IPS DF 4.7 (cell line): Measurements from ENCODE around the gene CCR7.
"Not testable (repeated sequence)": the region's sequence is repeated elsewhere in the genome, so short reads cannot be mapped to it uniquely, and the experiment has no call there.

Source experiments
- DNase-seq: peaks from one replicate; pipeline ENCODE4 v3.0.0-alpha.2; 2013; ENCODE audit warnings: low spot score; ENCODE audit errors: extremely low read depth

Gene CCR7

DNA sequence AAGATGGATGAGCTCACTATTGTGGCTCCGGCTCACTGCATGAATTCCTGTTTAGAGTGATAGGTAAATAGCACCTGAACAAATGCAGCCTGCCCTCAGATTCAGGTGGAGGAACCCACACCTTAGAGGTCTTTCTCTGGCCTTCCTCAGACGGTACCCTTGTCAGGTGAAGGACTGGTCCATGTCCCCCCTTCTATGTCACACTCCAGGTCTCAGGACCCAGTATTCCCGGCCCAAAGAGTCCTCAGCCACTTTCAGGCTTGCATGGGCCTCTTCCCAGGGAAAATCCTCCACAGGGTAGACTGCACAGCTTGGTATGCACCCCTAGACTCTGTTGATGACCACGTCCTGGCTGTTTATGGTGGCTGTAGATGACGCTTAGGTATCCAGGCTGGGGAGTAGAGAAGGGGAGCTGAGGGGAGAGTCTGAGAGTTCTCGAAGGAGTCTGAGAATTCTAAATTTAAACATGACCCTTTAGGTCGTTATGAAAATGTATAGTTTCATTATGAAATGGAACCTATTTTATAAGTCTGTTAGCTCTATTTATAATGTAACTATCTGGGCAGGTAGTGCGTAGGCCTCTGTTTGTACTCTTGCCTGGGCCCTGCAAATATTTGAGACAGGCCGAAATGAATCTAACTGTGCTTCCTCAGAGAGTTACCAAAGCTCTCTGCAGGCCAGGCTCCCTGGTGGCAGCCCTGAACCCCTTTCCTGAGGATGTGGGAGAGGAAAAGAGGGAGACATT, 32.5 kb upstream of the CCR7 start:
- DNase-seq, result no peak

DNA sequence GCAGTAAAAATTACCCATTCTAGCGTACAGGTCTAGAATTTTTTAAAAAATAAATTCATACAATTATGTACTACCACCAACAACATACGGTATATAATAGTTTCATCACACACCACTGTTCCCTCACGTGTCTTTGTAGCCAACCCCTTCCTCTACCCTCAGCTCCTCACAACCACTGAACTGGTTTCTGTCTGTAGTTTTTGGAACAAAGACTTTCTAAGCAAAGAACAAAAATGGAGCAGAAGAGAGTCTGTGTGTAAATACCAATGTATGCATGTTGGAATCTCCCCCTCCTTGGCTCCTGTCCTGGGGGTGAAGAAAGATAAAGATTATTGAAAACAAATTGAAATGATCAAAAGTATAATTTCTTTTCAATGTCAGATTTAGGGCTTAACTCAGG, 31.9 kb upstream of the CCR7 start:
- DNase-seq, result no peak

DNA sequence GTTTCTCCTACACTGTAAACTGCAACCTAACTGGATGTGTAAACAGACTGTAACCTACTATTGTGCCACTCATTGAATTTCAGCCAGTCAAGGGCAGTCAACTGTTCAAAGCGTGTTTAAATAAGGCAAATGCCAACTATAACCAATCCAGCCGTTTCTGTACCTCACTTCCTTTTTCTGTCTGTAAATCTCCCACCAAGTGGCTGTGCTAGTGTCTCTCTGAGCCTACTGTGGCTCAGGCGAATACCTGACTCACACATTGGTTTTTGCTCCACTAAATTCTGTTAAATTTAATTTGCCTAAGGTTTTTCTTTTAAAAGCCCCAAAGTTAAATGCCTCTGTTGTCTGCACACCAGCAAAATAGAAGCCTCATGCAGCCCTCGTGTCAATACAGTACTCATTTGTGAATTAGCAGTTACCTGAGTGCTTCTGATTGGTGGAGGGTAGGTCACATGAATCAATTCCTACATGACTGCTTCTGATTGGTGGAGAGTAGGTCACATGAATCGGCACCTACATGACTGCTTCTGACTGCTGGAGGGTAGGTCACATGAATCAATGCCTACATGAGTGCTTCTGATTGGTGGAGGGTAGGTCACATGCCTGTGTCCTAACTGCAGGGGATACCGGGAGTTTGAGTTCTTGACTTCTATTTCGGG, 31.1 kb upstream of the CCR7 start:
- peak; percentile 49 for DNase-seq

DNA sequence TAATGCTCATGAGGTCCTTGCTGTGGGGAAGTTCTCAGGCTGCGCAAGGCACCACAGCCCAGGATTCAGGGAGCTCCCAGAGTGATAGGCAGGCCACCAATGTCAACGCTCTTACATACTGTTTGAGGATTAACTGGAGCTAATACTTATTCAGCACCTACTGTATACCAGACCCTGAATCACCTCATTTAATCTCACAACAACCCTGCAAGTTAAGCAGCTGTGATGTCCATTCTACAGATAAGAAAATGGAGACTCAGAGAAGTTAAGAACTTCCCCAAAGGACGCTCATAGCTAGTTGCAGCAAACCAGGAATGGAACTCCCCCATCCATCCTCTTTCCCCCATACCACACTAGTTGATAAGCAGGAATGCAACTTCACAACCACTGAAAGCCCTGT, 25.5 kb upstream of the CCR7 start:
- DNase-seq, result no peak

DNA sequence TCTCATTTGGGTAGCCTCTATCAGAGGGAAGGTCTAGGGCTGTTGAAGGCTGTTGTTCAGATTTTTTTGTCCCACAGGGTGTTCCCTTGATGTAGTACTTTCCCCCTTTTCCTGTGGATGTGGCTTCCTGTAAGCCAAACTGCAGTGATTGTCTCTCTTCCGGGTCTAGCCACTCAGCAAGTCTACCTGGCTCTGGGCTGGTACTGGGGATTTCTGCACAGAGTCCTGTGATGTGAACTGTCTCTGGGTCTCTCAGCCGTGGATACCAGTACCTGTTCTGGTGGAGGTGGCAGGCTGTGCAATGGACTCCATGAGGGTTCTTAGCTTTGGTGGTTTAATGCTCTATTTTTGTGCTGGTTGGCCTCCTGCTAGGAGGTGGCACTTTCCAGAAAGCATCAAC, 23.3 kb upstream of the CCR7 start:
- no peak for DNase-seq

DNA sequence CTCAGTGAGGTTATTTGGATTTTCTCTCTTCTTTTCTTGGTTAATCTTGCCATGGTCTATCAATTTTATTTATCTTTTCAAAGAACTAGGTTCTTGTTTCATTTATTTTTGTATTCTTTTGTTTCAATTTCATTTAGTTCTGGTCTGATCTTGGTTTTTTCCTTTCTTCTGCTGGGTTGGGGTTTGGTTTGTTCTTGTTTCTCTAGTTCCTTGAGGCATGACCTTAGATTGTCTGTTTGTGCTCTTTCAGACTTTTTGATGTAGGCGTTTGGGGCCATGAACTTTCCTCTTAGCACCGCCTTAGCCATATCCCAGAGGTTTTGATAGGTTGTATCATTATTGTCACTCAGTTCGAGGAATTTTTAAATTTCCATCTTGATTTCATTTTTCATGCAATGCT, 21.0 kb upstream of the CCR7 start:
- DNase-seq, result not testable (repeated sequence)

DNA sequence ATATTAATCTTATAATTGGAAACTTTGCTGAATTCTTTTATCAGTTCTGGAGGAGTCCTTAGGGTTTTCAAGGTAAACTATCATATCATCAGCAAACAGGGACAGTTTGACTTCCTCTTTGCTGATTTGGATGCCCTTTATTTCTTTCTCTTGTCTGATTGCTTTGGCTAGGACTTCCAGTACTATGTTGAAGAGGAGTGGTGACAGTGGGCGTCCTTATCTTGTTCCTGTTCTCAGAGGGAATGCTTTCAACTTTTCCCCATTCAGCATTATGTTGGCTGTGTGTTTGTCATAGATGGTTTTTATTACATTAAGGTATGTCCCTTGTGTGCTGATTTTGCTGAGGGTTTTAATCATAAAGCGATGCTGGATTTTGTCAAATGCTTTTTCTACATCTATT, 19.7 kb upstream of the CCR7 start:
- not testable (repeated sequence) for DNase-seq

DNA sequence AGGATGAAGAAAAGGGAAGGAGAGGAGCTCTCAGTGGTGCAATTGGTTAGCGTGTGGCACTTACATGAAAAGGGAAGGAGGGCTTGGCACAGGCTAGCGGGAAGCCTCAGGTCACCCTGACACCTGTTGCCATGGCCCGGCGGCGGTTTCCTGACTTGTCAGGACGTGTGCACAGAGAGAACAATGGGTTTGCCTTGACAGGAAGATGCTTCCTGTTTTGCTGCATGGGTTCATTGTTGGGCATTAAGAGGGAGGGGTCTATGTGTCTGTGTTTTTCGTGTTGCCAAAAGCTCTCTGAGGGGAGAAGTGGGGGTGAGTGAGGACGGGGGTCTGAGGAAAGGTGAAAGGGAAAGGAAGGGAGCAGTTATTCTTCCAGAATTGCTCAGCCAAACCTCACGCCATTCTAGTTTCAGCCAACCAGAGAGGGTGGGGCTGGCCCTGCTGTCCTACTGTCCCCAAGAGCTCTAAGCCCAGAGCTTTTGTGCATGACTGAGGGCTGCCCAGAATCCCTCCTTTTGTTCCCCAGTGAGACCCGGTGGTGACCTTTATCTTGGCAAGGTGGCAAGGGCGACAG, 17.1 kb upstream of the CCR7 start:
- no peak for DNase-seq

DNA sequence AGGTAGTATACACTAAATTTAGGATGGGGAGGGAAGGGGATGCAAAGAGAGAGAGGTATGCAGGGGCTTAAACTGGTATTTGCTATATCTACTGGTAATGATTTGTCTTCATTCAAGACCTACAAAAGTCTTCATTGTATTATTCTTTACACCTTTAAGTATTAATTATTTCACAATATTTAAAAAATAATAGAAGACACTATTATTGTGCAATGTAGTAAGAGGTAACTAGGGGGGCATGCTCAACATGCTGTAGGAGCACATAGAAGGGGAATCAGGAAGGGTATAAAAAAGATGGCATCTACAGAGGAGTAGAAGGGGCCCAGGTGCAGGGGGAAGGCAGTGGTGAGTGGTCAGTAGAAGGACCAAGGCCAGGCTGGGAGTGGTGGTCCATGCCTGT, 14.9 kb upstream of the CCR7 start:
- DNase-seq, result no peak

DNA sequence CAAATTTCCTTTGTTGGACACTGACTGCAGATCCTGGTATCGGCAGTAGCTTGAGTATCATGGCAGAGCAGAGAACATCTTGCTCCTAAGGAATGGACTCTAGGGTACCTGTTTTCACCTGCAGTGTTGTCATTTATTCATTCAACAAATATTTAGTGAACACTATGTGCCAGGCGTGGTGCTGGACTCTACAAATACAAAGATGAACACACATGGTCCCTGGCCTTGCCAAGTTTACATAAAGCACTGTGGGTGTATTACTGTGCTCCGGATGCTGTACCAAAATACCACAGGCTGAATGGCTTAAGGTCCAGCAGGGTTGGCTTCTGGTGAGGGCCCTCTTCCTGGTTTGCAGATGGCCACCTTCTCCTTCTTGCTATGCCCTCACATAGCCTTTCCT, 14.2 kb upstream of the CCR7 start:
- no peak for DNase-seq

DNA sequence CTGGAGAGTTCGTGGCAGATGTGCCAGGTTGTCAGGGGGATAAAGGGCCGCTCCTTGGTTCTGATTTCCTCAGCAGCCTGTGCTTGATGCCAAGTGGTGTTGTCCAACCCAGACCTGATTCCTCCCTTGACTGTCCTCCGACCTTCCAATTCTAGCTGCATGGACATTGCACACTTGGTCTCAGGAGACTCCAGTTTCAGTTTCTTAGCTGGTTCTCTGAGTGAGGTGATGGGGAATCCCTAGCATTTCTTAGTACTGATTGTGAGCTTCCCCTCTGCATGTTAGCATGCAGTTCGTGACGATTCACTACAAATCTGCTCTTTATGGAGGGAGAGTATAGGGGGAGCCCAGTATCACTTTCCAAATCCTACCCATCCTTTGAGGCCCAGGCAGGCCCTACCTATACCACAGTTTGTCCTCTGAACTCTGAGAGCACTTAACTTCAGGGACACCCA, 12.4 kb upstream of the CCR7 start:
- DNase-seq, result no peak

DNA sequence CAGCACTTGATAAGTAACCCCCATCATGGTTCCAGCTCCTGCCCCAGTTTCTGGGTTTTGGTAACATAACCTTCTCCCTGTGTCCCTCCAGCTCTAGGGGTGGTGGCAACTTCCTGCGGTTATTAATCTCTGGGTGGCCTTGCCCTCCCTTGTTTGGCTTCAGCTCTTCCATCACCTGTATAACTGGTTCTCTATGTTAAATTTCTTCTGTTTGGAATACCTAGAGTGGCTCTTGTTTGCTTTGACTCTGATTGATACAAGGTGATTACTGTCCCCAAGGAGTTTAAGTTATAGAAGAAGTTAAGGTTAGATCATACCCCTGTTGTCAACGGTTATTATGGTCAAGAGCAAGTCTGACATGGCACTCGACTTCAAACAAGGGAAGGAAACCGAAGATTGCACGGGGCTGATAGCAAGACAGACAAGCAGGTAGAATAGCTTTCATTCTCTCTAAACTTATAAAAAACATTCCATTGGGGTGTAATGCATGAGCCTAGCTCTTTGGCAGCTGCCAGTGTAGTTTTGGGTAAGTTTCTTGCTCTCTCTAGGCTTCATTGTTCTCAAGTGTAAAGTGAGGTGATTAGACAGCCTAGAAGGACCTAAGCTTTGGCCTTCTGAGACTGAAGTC, 11.0 kb upstream of the CCR7 start:
- DNase-seq, result no peak

DNA sequence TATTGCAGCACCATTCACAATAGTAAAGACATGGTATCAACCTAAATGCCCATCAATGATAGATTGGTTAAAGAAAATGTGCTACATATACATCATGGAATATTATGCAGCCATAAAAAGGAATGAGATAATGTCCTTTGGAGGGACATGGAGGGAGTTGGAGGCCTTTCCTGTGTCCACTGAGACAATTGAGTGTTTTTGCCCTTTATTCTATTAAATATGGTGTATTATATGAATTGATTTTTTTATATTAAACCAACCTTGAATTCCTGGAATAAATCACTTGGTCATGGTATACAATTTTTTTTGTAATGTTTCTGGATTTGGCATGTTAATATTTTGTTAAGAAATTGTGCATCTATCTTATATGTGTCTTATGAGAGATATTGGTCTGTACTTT, 9.0 kb upstream of the CCR7 start:
- no peak for DNase-seq

DNA sequence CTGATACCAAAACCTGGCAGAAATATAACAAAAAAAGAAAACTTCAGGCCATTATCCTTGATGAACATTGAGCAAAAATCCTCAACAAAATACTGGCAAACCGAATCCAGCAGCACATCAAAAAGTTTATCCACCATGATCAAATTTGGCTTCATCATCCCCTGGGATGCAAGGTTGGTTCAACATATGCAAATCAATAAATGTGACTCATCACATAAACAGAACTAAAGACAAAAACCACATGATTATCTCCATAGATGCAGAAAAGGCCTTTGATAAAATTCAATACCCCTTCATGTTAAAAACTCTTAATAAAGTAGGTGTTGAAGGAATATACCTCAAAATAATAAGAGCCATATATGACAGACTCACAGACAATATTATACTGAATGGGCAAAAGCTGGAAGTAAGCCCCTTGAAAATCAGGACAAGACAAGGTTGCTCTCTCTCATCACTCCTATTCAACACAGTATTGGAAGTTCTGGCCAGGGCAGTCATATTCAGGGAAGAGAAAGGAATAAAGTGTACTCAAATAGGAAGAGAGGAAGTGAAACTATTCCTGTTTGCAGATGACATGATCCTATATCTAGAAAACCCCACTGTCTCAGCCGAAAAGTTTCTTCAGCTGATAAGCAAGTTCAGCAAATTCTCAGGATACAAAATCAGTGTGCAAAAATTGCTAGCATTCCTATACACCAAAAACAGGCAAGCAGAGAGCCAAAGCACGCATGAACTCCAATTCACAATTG, 7.1 kb upstream of the CCR7 start:
- not testable (repeated sequence) for DNase-seq

DNA sequence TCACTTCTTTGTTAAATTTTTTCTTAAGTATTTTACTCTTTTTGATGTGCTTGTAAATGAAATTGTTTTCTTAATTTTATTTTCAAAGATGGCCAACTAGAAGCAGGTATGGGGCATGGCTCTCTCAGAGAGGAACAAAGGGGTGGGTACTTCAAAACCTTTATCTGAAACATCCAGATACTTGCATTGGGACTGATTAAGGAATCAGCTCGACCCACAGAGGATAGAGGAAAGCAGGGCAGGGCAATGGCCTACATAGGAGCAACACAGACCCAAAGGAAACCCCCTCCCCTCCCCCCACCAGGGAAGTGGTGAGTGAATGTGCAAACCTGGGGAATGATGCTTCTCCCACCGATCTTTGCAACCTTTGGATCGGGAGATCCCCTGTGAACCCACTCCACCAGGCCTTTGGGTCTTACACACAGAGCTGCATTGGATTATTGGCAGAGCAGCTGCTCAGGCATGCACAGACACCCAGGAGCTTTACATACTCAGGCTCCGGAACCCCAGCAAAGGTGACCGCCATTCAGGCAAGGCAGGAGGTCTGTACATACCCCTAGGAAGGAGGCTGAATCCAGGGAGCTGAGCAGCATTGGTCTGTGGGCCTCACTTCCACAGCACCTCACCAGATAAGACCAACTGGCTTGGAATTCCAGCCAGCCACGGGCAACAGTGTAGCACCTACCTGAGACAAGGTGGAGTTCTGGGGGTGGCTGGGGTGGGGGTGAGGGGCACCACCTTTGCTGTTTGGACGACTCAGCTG, 3.0 kb upstream of the CCR7 start:
- no peak for DNase-seq

DNA sequence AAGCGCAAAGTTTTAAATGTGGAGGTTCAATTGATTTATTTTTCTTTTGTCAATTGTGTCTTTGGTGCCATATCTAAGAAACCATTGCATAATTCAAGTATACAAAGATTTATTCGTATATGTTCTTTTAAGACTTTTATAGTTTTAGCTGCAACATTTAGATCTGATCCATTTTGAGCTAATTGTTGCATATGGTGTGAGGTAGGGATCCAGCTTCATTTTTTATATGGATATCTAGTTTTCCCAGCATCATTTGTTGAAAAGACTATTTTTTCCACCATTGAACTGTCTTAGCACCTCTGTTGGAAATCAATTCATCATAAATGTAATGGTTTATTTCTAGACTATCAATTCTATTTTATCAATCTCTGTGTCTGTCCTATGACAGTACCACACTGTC, 2.1 kb upstream of the CCR7 start:
- DNase-seq, result no peak

DNA sequence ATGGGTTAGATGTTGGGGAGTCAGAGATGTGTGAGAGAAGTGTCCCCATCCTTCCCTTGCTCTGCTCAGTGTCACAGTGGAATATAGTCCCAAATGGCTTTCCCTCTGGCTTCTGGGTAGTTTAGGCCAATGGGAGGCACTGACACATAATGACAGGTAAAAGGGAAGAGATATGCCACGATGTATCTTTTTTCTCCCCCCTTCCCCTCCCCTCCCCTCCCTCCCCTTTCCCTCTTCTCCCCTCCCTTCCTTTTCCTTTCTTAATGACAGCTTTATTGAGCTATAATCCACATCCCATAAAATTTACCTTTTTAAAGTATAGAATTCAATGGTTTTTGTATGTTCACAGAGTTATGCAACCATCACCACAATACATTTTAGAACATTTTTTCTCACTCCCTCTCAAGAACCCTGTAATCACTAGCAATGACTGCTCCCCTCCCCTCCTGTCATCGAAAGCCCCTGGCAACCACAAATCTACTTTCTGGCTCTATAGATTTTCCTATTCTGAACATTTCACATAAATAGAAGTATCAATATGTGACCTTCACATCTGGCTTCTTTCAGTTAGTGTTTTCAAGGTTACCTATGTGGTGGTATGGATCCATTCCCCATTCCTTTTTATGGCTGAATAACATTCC, 617 bp upstream of the CCR7 start:
- DNase-seq, result no peak

DNA sequence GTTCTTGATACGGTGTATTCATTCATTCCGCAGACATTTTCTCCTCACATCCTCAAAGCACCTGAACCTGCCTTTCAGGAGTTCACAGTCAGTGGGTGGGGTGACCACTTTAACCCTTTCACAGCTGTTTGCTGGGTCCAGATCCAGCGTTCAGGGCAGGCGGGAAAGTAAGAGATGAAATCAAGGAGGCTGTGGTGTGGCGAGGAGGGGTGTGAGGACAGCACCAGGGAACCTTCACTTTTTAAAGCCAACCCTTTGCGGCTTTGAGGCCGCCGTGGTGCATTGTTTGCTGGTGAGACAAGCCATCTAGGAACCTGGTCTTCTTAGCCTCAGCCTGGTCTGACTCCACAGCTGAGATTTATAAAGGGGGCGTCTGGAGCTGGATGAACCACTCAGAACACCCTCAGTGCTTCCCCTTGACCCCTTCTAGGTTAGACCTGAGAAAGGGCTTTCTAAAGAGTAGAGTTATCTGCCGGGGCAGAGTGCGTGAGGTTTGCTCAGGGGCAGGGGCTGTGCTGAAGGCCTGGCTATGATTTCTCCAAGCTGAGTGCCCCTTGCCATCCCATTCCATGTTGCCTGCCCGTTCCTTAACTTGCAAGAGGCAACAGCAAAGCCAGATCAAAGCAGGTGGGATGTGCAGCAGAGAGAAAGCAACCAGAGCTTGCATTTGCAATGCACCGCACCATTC, 933 bp downstream of the CCR7 start:
- no peak for DNase-seq

DNA sequence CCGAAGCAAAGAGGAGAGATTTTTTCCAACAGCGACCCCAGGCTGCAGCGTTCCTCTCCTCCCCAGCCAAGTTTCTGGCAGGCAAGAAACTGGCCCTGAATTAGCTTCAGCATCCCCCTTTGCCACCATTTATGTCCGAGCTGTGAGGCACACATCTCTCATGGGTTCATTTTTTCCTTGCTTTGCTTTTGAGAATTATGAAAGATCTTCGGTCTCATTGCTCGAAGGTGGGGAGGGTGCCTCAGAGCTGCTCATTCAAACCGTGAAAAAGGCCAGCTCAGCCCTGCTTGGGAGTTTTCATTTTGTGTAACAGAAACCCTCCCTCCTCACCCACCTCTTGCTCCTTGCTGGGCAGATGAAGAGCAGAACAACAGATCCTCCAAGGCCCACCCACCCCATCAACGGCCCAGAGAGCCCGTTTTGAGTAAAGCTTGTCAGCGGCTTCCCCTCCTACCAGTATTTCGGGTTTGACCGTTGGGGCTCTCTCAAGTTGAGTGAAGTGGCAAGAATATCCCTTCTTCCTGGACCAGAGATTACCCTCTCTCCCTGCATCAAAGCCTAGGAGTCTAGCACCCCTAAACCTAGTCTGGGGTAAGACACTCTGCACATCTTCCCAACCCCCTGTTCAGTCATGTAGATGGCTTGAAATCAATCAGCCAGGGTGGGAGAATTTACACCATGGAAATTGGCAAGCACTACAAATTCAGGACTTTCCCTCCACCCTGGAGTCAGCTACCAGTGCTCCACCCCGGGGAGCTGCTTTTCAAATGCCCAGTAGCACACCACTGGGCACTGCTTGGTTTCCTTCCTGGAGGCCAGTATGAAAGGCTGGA, 1.8 kb downstream of the CCR7 start:
- no peak for DNase-seq
